Measurements from ENCODE around the gene SAMD4A. TPM values are rescaled to one million over a fixed set of nuclear protein-coding genes. Genes with fewer than 3 reads are reported as not detected.

The SAMD4A gene
- total RNA-seq, 1 experiment from 2014 or later: 9.6 TPM

DNA sequence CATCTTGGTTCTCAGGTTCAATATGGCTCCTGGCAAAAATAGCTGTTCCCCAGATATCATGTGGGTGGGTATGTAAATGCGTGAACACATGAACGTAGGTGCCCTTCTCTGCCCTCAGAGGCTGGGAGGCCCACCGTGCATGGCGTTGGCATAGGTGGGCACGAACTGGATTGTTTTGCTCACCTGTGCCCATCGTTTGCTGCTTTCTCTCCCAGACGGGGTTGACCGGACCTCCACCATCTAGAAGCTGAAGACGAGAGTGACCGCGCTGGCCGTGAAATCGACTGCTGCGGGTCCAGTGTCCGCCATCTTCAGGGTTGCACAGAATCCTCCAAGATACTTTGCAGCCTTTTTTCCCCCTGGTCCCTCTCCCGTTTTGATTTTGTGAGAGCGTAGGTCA is 221.8 kb downstream of the SAMD4A start:
- Histone ChIP-seq H3K23me2 (ENCODE audit: insufficient read length, low read depth, low read length, poor library complexity, severe bottlenecking) (no peaks in the 10 kb centered on the region), H3K9ac (ENCODE audit: extremely low read depth, insufficient read length, low read length) (no peak overlapping the region), H3K23ac (ENCODE audit: insufficient read length, low read depth, low read length) (no peak overlapping the region), H3K18ac (ENCODE audit: insufficient read length, low read depth, low read length) (no peak overlapping the region), H2AFZ (ENCODE audit: low read length) (no peak overlapping the region), H2AK5ac (ENCODE audit: insufficient read length, low read length) (no peak overlapping the region), H4K8ac (replicated peaks; ENCODE audit: insufficient read length, low read depth, low read length) (no peak overlapping the region), H2BK120ac (ENCODE audit: low read depth, low read length, poor library complexity, severe bottlenecking) (no peak overlapping the region), H3K4me2 (ENCODE audit: insufficient read depth, insufficient read length, low read length) (no peak overlapping the region), H2BK5ac (ENCODE audit: insufficient read length, low read length) (no peak overlapping the region), H3K27ac (ENCODE audit: insufficient read length, low read depth, low read length) (no peak overlapping the region), H3K9me3 (ENCODE audit: control insufficient read depth, low read depth, low read length) (no peaks in the 10 kb centered on the region), H3K14ac (ENCODE audit: insufficient read depth, low read length) (no peak overlapping the region), H3T11ph (ENCODE audit: low read length) (no peak overlapping the region), H3K79me2 (ENCODE audit: insufficient read depth, low read length) (no peaks in the 10 kb centered on the region), H2BK12ac (ENCODE audit: insufficient read length, low read depth, low read length) (no peak overlapping the region), H2BK20ac (ENCODE audit: low read depth, low read length, poor library complexity, severe bottlenecking) (no peak overlapping the region), H3K56ac (ENCODE audit: insufficient read length, low read depth, low read length) (no peak overlapping the region), H3K79me1 (ENCODE audit: insufficient read depth, low read depth, low read length, poor library complexity, severe bottlenecking) (no peaks in the 10 kb centered on the region), H3K4me1 (ENCODE audit: insufficient read depth, low read length) (no peaks in the 10 kb centered on the region), H3K27me3 (ENCODE audit: insufficient read depth, low read length) (no peaks in the 10 kb centered on the region), H4K5ac (ENCODE audit: insufficient read length, low read depth, low read length) (no peak overlapping the region), H3K4ac (ENCODE audit: low read depth, low read length) (no peak overlapping the region), H4K20me1 (ENCODE audit: control insufficient read depth, insufficient read depth, insufficient read length) (no peaks in the 10 kb centered on the region), H4K91ac (ENCODE audit: insufficient read length, low read depth, low read length) (no peak overlapping the region), H2BK15ac (ENCODE audit: low read depth, low read length) (no peak overlapping the region)
- Mint-ChIP-seq H3K27me3 (ENCODE audit: low read depth) (no peaks in the 10 kb centered on the region), H3K4me1 (peaks cover 8 to 13% of the 10 kb centered on the region in 2 experiments), H3K27ac (no peak overlapping the region), H3K36me3 (ENCODE audit: insufficient read depth in 1 of 3, low read depth in 3 of 3) (no peaks in the 10 kb centered on the region; a peak in 1 of 7 replicates), H3K4me3 (no peak overlapping the region), H3K9me3 (no peaks in the 10 kb centered on the region)
- DNase-seq: no peak
- no CpG with 5 or more reads among the region's 17 CpGs for WGBS (ENCODE audit: extremely low coverage, insufficient read length, low lambda C conversion rate)
- TF ChIP-seq, protein P1, sequence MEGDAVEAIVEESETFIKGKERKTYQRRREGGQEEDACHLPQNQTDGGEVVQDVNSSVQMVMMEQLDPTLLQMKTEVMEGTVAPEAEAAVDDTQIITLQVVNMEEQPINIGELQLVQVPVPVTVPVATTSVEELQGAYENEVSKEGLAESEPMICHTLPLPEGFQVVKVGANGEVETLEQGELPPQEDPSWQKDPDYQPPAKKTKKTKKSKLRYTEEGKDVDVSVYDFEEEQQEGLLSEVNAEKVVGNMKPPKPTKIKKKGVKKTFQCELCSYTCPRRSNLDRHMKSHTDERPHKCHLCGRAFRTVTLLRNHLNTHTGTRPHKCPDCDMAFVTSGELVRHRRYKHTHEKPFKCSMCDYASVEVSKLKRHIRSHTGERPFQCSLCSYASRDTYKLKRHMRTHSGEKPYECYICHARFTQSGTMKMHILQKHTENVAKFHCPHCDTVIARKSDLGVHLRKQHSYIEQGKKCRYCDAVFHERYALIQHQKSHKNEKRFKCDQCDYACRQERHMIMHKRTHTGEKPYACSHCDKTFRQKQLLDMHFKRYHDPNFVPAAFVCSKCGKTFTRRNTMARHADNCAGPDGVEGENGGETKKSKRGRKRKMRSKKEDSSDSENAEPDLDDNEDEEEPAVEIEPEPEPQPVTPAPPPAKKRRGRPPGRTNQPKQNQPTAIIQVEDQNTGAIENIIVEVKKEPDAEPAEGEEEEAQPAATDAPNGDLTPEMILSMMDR (conservative IDR thresholded peaks at IDR 0.05): no peak
